ENCODE measurements around the gene THYN1.
A peak's percentile ranks its signal among the peaks of the same experiment; 100 is the strongest.

DNA sequence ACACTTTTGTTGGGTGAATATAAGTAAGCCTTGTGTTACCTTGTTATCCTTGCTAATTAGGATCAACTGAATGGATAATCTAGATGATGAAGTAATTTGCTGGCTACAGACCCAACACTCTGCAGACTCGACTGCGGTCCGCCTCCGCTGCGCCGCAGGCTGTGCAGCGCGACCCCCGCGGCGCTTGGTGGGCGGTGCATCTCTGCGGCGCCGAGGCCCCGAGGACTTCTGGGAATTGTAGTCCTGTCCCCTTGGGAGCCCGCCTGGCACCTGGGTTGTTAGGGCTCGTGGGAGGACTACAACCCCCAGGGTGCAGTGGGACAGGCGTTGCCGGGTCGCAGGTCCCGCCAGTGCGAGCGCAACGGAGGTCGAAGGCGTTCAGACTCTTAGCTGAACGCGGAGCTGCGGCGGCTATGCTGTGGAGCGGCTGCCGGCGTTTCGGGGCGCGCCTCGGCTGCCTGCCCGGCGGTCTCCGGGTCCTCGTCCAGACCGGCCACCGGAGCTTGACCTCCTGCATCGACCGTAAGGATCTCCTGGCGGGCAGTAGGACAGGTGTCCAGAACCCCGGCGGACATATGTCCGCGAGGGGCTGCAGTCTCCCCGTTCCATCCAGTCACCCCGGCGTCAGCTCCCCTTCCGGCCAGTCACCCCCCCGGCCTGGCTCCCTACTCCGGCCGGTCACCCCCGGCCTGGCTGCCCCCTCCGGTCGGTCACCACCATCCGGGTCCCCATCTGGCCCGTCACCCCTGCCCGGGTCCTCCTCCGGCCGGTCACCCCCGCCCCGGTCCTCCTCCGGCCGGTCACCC is at the start of gene THYN1, which contains the start of gene ACAD8:
- TF ChIP-seq PATZ1 (CRISPR knock-in tag; IDR thresholded peaks at IDR 0.05; ENCODE audit: borderline replicate concordance): no peak
- 0 out of 2 replicates have a peak, but pooled peaks have one; percentile 41 for TF ChIP-seq ZFP3 (CRISPR knock-in tag; IDR thresholded peaks at IDR 0.05)
- TF ChIP-seq RARB (CRISPR knock-in tag; IDR thresholded peaks at IDR 0.05): no peak
- no peak for TF ChIP-seq ARNTL (CRISPR knock-in tag; IDR thresholded peaks at IDR 0.05; ENCODE audit: borderline replicate concordance, low read depth)
- TF ChIP-seq ZFP30 (CRISPR knock-in tag; IDR thresholded peaks at IDR 0.05): no peak
- TF ChIP-seq, protein P1, sequence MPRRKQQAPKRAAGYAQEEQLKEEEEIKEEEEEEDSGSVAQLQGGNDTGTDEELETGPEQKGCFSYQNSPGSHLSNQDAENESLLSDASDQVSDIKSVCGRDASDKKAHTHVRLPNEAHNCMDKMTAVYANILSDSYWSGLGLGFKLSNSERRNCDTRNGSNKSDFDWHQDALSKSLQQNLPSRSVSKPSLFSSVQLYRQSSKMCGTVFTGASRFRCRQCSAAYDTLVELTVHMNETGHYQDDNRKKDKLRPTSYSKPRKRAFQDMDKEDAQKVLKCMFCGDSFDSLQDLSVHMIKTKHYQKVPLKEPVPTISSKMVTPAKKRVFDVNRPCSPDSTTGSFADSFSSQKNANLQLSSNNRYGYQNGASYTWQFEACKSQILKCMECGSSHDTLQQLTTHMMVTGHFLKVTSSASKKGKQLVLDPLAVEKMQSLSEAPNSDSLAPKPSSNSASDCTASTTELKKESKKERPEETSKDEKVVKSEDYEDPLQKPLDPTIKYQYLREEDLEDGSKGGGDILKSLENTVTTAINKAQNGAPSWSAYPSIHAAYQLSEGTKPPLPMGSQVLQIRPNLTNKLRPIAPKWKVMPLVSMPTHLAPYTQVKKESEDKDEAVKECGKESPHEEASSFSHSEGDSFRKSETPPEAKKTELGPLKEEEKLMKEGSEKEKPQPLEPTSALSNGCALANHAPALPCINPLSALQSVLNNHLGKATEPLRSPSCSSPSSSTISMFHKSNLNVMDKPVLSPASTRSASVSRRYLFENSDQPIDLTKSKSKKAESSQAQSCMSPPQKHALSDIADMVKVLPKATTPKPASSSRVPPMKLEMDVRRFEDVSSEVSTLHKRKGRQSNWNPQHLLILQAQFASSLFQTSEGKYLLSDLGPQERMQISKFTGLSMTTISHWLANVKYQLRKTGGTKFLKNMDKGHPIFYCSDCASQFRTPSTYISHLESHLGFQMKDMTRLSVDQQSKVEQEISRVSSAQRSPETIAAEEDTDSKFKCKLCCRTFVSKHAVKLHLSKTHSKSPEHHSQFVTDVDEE (CRISPR knock-in tag; IDR thresholded peaks at IDR 0.05): peak; percentile 66; the same call in 1 of the 2 replicates

All from SK-N-SH treated with all-trans-retinoic acid at 6 μM for 48 hours (cell line).